ENCODE data around the gene FAM47E. TPM values are rescaled to one million over a fixed set of nuclear protein-coding genes. Genes with fewer than 3 reads are reported as not detected.

Gene FAM47E
- total and polyA plus RNA-seq, 12 donors: 2.8 to 23.8 (median 5.3) TPM

- Histone ChIP-seq H3K9me3 (replicated peaks in 1 of 3) (no peaks in the 10 kb centered on the region), H3K4me1 (replicated peaks in 1 of 2) (peaks cover 49 to 51% of the 10 kb centered on the region in 2 donors), H3K36me3 (replicated peaks in 1 of 2) (no peaks in the 10 kb centered on the region), H3K27ac (peak within 1 kb of the TSS; percentile 61 to 99 (median 94)), H3K4me3 (peak within 1 kb of the TSS; percentile 56 to 97 (median 74)), H3K27me3 (no peaks in the 10 kb centered on the region)
- DNase-seq: peak; percentile 87 to 94 (median 91)
- TF ChIP-seq CTCF (IDR thresholded peaks at IDR 0.05) (peak in 2 of 6 experiments; percentile 11 to 17), POLR2A (IDR thresholded peaks at IDR 0.05) (peak; percentile 78 to 95)
- 0 to 1% (median 0%) methylated on average over 14 to 94 of the region's 94 CpGs; no CpG with 5 or more reads in 1 of the 4 donors for WGBS, 4 donors
- intact Hi-C loops (cut with DNase I): no loop called here
These were observed 37.9 kb upstream of the FAM47E start, which contains the start of gene SCARB2 for GRCh38 chr4:76213415-76214176. TSS of gene SCARB2 (minus strand) at chr4:76213824. CDS start at chr4:76213543, 281 bp downstream.

- no peak for DNase-seq
- intact Hi-C loops (cut with DNase I): no loop called here
- H3K36me3 ChIP-seq (replicated peaks in 1 of 2): no peaks in the 10 kb centered on the region
- peak overlapping the region; percentile 34 to 99 (median 94) for H3K27ac ChIP-seq
- H3K4me3 ChIP-seq: peak overlapping the region in 3 of 4 donors; percentile 21 to 77 (median 71)
- H3K9me3 ChIP-seq (replicated peaks in 1 of 3): no peaks in the 10 kb centered on the region
- H3K4me1 ChIP-seq (replicated peaks in 1 of 2): peaks cover 42 to 51% of the 10 kb centered on the region in 2 donors
- WGBS, 4 donors: 13 to 17% (median 16%) methylated on average over 5 to 10 of the region's 10 CpGs
- H3K27me3 ChIP-seq: no peaks in the 10 kb centered on the region
- no peak for TF ChIP-seq CTCF (IDR thresholded peaks at IDR 0.05)
- TF ChIP-seq POLR2A (IDR thresholded peaks at IDR 0.05): no peak
These were observed 37.3 kb upstream of the FAM47E start for GRCh38 chr4:76214177-76214675.

- DNase-seq: no peak
- peaks cover 41 to 50% of the 10 kb centered on the region in 2 donors for H3K4me1 ChIP-seq (replicated peaks in 1 of 2)
- 98 to 100% (median 99%) methylated on average over 3 of the region's 3 CpGs for WGBS, 4 donors
- TF ChIP-seq POLR2A (IDR thresholded peaks at IDR 0.05): no peak
- TF ChIP-seq CTCF (IDR thresholded peaks at IDR 0.05): no peak
- no peak overlapping the region for H3K4me3 ChIP-seq
- intact Hi-C loops (cut with DNase I): no loop called here
- no peaks in the 10 kb centered on the region for H3K27me3 ChIP-seq
- H3K27ac ChIP-seq: peak overlapping the region in 2 of 5 donors; percentile 88 to 99
- H3K9me3 ChIP-seq (replicated peaks in 1 of 3): no peaks in the 10 kb centered on the region
- no peaks in the 10 kb centered on the region for H3K36me3 ChIP-seq (replicated peaks in 1 of 2)
These were observed 36.4 kb upstream of the FAM47E start for GRCh38 chr4:76215077-76215476.

GRCh38 chr4:76216524-76216923 lies 35.0 kb upstream of the FAM47E start:
- 83 to 90% (median 86%) methylated on average over 2 of the region's 2 CpGs for WGBS, 4 donors
- H3K4me3 ChIP-seq: no peak overlapping the region

More at GRCh38 chr4:76216524-76216923, 35.0 kb upstream of the FAM47E start:
- Histone ChIP-seq H3K36me3 (replicated peaks in 1 of 2) (no peaks in the 10 kb centered on the region), H3K9me3 (replicated peaks in 1 of 3) (no peaks in the 10 kb centered on the region), H3K27ac (no peak overlapping the region), H3K27me3 (no peaks in the 10 kb centered on the region), H3K4me1 (replicated peaks in 1 of 2) (peaks cover 27 to 36% of the 10 kb centered on the region in 2 donors)
- TF ChIP-seq POLR2A (IDR thresholded peaks at IDR 0.05) (no peak), CTCF (IDR thresholded peaks at IDR 0.05) (no peak)
- intact Hi-C loops (cut with DNase I): no loop called here
- no peak for DNase-seq

Measured in adrenal gland (tissue), 12 donors.